IPS-NIHi7 (cell line): ENCODE data around the gene ARHGAP15.

ENCODE experiments used
- DNase-seq: peaks from one replicate; pipeline ENCODE4 v3.0.0; 2012; ENCODE audit warnings: mixed read lengths; ENCODE audit errors: extremely low spot score

Gene ARHGAP15

DNA sequence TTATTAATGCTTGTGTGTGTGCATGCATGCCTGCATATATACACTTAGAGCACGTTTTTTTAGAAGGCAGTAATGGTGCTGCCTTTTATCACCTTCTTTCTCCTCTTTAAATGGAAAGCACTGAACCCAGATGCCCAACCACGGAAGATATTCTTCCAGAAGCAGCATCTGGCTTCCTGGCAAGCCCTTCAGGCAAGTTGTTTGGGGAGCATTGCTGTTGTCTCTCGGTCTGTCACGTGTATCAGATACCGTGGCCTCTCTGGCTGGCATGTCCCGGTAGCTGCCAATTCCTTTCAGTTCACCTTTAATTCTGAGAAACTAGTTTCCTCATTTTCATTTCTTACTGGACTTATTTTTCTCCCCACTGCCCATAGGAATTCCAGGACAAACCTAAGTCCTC is 587.8 kb downstream of the ARHGAP15 start:
- DNase-seq = no peak

DNA sequence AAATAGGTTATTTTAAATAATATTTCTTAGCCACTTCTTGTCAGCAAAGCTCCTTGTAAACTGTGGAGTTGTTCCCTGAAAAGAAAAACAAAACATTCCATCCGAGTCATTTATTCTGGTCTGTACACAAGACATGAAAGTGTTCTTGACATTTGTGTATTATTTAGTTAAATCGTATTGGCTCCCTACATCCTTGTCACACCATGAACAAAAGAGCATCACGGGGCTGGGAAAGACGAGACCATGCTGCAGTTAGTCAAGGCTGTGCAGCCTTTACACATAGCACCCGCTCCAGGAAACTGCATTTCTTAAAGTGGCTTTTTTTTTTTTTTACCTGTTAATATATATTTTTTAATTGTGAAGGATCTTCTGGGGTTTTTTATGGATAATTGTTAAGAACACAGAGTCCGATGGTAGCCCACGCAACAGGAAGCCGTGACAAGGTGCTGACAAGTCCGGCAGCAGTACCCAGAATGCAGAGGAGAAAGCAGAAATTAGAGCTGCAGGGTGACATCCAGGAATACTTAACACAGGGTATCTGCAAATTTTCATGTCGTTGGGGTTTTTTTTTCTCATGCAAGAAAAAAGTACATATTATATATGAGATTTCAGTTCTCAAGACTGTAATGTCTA is 588.4 kb downstream of the ARHGAP15 start:
- DNase-seq = no peak

DNA sequence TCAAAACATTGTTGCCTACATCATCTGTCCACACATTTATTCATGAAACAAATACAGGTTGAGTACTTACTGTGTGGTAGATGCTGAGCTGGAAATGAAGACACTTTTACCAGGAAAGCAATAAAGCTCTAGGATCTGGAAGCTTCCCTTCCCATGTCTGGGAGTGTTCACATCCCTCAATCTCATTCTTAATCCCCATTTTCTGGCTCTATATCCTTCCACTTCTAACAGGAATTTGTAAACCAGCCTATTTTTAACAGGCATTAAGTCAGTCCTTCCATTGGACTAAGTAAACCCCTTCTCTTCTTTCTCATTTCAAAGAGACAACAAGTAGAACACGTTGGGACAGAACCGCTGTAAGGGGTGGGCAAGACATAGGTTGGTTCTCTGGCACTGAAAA is 589.5 kb downstream of the ARHGAP15 start:
- no peak for DNase-seq

DNA sequence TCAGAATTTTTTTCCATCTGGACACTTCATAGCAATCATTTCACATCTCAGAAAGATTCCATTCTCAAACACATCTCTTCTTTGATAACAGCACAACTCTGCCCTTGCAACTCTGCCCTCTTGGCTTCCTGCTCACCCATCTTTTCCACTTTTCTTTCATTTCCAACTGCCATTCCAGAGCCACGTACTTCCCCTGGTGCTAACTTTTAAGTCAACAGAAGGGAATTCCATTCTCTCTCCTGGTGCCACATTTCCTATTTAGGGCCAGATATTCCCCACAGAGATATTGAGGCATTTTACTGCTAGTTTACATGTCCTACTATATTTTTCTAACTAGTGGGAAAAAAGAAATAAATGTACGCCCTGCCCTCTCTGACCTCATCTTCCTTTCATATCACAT is 590.2 kb downstream of the ARHGAP15 start:
- DNase-seq = no peak

DNA sequence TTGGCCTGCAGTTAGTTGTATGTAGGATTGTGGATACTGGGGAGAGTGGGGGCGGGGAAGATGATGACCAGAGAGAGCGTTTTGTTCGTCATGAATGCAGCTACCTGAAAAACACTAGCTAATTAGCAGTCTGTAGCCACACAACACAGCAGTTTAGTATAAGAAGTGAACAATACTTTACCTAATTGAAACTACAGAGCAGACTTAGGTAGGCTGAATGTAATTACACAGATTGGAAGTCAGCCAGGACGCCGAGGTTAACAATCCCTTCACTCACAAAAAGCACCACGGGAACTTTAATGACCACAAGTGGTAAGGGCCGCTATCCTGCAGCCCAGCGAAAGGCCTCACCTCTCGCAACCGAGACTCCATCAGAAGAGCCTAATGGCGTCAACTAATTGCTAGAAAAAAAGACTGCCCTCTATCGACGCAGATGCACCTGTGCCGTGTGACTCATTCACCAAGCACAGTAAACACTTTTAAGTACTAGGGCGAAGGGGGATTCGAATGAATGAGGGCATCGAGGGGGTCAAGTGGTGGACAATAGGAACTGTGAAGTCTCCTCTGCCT is 591.0 kb downstream of the ARHGAP15 start:
- DNase-seq = peak; percentile 53

DNA sequence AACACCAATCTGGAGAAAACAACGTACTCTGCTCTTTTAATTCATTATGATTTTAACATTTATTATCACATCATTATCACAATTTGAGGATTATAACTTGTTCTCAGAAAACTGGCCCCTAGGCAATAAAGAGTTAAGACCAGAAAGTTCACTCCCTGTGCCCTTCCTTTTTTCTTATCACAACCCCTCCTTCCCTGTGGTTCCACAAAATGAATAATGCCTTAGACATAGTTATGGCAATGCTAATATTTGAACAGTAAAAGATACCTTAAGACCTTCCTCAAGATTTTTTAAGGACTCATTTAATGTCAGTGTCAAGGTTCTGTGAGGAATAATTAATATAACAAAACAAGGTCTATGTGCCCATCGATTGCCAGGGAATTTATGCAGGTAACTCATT is 596.2 kb downstream of the ARHGAP15 start:
- DNase-seq = no peak

DNA sequence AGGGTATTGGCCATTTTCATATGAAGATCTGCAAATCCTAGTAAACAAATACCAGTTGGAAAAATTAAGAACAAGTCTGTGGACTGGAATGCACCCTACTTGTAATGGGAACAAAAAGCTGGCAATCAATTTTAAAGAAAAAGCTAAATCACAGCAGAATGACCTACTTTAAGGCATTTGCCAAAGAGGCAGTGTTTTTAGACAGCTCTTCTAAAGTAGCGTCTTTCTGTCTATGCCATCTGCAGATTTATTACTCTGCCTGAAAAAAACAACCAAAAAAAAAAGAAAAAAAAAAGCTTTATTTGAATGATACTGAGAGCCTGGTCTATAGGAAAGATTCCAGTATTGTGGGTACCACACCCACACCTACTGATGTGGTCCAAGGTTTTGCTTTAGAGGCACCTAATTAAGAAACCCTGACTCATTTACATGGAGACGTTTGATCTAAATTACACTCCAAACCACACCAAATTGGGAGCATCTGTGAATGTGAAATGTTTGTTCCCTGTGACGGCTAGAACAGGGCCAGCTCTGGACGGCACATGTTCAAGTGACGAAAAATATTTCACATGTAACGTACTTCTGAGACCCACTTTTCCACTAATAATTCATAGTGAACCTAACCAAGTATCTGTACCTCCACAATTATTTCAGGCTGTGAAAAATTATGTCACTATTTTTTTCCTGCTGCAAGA is 597.1 kb downstream of the ARHGAP15 start:
- no peak for DNase-seq

DNA sequence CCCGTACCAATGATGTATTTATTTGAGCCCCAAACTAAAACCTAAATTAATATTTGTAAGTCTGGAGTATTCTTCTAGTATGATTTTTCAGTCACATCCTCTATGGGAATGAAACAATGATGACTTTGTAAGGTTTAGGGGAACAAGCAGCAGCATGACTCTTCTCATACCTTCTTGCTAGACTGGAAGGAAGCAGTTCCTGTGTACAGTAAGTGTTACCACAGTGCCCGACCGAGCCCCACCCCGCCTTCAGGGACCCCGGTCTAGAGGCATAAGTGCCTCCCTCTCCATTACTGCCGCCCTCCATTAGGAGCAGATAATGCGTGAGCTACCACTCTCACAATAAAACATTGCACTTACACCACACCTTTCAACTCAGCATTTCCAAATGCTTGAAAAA is 599.3 kb downstream of the ARHGAP15 start:
- DNase-seq = no peak

DNA sequence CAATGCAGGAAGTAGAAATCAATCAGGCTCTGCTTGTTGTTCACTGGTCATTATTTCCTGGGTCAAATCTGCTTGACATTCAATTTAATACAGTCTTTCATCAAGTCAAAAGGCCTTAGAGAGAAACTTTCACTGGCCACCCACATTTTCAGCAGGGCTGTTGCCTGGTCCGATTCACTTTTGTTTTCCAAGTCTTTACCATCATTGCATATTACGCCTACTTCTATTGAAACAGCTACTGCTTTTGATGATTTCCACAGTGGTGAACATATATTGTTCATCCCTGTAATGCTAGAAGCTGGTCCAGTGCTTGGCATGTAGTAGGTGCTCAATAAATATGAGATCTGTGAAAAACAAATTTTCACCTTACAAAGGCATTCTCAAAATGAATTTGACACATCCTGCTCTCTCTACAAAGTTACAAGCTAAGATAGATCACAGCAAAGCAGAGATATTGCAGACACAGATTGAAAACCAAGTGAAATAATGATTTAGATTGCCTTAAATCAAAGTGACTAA is 600.1 kb downstream of the ARHGAP15 start:
- DNase-seq = no peak

DNA sequence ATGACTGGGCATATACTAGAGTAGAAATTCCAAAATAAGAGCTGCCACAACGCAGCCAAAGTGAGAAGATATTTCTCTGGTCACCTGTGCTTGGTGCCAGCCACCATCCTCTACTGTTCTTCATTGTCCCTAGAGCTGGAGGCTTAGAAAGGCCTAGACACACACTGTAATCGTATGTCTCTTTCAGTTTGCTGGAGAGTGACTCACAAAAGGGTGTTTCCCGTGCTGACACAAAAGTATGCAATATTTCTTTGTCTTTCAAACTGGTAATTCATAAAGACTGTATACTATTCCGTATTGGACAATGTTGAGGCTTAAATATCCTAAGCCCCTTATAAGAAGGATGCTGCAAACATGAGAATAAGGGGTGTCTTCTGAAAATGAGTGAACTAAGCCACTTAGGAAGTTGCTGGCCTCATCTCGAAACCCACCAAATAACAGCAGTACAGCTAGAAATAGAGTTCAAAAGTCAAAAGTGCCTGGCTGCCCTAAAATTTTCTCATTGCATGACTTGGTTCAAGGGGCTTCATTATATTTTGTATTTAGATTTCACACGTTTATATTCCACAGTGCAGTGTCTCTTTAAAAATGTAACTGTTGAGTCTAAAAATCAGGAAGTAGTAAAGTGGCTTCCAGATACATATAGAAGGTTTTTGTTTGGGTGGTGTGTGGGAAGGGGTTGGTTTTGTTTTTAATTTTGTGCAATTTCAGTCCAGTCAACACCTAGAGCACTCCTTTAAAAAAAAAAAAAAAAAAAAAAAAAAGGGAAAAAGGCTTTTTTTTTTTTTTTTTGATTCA is 601.1 kb downstream of the ARHGAP15 start:
- DNase-seq = no peak

DNA sequence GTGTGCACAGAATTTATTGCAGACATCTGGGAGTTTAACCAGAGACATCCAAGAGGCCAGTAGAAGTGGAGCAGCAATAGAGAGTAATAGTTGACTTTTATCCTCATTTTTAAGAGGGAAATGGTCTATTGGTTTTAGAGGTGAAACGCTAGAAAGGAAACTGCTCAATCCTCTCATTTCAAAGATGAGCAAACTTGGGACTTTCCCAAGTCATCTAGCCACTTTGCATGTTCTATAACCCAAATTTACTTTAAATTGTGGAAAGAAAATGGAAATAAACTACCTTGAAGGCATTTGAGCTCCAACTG is 601.7 kb downstream of the ARHGAP15 start:
- DNase-seq = no peak

DNA sequence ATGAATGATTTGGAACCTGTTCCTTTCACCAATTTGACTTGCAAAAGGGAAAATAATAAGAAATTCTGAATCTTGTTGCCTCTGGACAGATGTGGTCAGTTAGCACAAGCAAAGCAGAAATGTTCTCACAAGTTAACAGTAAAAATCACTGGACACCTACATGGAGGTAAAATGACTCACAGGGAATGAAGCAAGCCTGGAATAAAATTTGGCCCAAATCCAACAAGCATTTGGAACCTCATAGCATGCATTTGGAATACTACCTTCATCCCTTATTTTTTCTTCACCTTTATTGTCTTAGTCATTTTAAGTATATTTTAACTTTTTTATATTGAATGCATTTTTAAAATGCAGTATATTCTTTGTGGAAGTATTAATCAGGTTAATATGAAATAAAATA is 602.9 kb downstream of the ARHGAP15 start:
- no peak for DNase-seq

DNA sequence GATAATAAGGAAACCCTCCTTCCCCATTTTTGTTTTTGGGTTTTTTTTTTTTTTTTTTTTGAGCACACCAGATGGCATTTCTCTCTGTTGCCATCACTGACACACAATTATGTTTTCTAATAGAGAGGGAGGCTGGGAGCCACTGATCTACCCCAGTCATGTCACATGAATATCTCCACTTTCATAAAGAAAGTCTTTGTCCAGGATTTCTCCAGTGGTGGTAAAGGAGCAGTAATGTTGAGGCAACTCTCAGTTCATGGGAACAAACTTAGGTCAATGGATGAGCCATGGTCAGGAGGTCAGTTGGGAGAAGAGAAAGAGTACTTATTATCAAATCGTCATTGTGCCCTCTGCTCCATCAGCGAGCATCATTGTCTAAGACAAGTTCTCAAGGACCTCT is 603.7 kb downstream of the ARHGAP15 start:
- DNase-seq = no peak

DNA sequence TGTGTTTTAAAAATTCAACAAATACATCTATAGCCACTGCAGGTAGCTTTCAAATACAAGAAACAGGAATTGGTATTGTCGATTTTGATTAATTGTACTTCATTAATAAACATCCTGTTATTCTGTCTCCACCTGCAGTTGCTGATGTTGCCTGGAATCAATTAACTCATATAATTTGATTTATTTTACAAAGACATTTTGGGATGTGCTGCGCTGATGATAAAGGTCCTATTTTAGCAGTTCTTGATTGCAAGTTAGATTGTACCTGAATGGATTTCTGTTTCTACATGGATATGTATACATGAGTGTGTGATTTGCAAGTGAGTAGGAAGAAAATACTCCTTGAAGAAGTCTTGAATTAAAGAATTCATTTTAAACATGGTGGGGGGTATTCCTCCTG is 605.3 kb downstream of the ARHGAP15 start:
- DNase-seq = no peak

DNA sequence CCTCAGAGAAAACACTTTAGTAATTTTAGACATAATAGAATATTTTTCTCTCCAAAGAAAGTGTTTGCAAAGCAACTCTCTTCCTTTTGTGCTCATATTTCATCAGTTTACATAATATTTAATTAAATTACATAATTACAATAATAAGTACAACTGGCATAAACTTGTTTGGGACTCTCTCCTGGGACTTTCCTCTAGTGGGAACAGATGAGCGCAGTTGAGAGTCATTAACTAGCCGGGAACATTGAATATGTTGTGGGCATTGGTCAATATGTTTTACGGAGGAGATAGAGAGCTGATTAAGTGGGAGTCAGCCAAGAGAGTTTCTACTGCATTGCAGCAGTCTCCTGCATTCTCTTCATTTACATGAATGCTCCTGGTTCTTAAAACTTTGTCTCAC is 607.7 kb downstream of the ARHGAP15 start:
- no peak for DNase-seq

DNA sequence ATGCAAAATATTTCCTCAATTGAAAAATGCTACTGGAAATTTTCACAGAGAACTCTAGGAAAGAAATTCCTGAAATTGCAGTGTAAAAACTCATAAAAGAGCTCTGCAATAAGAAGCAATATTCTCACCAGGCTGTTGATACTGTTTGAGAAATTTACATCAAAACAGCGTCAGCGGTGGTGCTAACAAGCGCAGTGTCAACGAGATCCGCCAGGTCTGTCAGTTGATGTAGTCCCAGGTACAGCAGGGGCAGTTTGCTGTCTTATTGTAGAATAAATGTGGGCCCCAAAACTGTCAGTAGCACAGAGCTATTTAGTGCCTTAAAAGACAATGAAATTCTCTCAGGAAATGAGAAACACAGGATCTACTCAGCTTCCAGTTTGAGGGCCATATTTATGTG is 611.2 kb downstream of the ARHGAP15 start:
- DNase-seq = no peak

DNA sequence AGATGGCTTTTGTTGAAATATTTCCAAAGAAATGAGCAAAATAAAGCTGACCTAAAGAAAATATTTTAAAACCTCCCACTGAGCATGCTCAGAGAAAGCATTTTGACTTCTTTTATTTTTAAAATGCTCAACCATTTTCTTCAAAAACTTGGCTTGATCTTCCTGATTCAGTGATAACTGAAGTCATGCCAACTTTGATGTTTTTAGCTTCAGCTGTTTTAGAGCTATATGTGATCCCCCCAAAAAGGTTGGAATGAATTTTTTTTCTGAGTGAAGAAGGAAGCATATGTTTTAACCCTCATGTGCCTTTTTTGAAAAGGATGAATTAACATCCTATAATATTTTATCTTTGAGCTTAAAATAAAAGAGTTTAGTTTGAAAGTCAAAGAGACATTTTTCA is 612.0 kb downstream of the ARHGAP15 start:
- no peak for DNase-seq

DNA sequence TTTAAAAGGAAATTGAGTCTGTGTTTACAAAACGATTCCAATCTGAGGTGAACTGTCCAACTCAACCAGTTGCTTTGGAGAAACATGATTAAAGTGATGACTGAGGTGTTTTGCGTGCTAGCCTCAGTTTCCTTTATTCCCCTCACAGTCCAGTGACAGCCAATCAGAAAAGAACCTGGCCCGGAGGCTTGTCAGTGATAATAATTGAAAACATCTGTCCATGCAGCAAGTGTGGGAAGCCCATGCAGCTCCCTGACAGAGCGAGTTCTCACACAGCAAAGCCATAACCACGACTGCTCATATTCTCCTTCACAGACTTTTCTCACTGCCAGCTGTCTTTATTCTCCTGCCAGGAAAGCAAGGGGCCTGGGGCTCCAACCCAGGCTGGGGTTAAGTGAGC is 613.4 kb downstream of the ARHGAP15 start:
- no peak for DNase-seq

DNA sequence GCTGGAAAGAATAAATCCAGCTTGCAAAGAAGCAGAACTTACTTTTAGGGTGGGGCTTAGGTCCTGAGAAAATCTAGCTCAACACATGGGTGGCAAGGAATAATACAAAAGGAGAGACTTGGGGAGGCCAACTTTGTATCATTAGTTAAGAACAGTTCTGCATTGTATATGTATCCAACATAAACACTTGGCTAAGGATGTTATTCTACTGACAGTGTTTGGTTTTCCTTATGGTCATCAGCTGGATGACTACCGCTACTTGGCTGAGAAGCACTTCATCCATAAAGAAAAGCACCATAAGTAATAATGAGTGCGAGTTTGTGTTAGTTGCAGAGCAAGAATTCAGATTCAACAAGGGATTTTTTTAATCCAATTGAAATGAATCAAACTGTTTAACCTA is 614.9 kb downstream of the ARHGAP15 start:
- no peak for DNase-seq

DNA sequence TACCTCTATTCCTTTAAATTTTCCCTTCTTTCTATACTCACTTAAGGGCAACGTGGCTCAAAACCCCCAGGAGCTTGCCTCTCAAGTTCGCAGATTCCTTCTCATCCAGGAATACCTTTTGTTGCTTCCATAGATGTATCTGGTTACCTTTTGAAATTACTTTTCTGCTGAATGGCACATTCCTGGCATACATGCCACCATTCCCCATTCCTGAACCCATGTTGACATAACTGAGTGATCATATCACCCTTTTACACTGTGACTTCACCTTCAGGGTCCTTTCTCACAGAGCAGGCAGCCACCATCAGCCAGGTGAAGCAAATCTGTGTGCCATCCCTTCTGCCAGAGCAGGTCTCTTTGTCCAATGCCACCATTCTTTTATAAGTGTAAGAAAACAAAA is 615.8 kb downstream of the ARHGAP15 start:
- DNase-seq = no peak

DNA sequence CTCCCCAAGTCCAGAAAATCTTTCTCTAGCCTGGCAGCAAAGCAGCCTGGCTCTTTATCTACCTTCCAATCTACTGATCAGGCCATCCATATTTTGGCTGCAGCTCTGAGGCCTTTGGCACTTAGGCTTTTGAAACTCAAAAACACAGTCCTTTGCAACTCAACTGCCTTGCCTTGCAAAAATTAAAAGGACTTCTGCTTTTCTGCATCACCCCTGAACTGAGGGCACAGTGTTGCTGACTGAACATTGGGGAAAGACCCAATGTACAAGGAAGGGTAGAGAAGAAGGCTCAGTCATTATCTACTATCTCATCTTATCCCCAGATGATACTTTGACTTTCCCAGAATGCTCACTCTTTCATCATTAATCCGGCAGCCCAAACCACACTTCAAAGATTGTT is 625.5 kb downstream of the ARHGAP15 start:
- DNase-seq = no peak

DNA sequence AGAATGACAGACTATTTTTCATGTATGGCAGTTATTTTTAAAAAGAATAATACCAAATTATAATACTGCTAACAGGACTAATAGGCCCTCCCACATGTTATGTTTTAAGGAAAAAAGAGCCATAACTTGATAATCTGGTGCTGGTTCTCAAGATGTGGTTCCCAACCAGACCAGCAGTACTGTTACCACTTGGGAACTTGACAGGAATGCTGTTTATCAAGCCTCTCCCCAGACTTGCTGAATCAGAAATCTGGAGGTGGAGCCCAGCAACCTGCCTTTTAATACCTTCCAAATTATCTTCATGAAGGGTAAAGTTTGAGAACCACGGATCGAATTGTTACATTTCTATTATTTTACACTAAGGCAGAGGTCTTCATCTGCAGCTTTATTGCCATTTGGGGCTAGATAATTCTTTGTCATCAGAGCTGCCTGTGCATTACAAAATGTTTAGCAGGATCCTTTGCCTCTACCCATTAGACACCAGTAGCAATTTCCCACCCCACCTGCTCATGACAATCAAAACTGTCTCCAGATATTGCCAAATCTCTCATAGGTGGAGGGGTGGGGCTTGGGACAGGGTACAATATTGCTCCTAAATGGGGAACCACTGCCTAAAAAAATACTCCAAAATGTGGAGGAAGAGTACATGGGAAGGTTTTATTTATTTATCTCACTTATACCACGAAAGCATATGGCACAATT is 629.6 kb downstream of the ARHGAP15 start:
- DNase-seq = peak; percentile 30
